H1 (cell line): ENCODE results near the gene RTKN. TPM values are rescaled to one million over a fixed set of nuclear protein-coding genes. Genes with fewer than 3 reads are reported as not detected.

Source experiments
- CTCF ChIA-PET: fragments of 300-600 bp; sonication (Branson Sonifier 250); formaldehyde crosslinking; loops from one replicate; lab custom pipeline; 2021; ENCODE audit not compliant: partially characterized antibody; lab: Charles Lee
- POLR2A ChIA-PET: fragments of 300-600 bp; sonication (Branson Sonifier 250); formaldehyde crosslinking; loops from one replicate; lab custom pipeline; 2021; ENCODE audit warnings: inconsistent platforms; ENCODE audit not compliant: partially characterized antibody; lab: Charles Lee
- DNase-seq, 2 experiments: peaks; one replicate each; pipeline versions ENCODE4 v3.0.0 to v3.0.0-alpha.2; 2010 to 2022; ENCODE audit warnings: low spot score in 2 of 2, low read depth in 1 of 2, mixed read lengths in 1 of 2
- FAIRE-seq: peaks from 2 replicates; lab custom pipeline; 2011; peaks lifted over from hg19 to GRCh38; lab: Jason Lieb, UNC
- H2AFZ ChIP-seq: 2 replicates; pipeline ENCODE4 v1.8.1; 2012; ENCODE audit warnings: low read length, inconsistent platforms
- H2AK5ac ChIP-seq: 2 replicates; pipeline ENCODE4 v1.6.1; 2013; ENCODE audit warnings: low read depth, low read length
- H2BK120ac ChIP-seq: replicated peaks from 2 replicates; pipeline ENCODE3; 2013; ENCODE audit warnings: low read depth, low read length, inconsistent platforms
- H2BK12ac ChIP-seq: 2 replicates; pipeline ENCODE4 v1.6.1; 2013; ENCODE audit warnings: low read depth, low read length
- H2BK15ac ChIP-seq: 2 replicates; pipeline ENCODE4 v1.6.1; 2013; ENCODE audit warnings: low read length
- H2BK20ac ChIP-seq: 2 replicates; pipeline ENCODE4 v1.6.1; 2013; ENCODE audit warnings: low read length
- H2BK5ac ChIP-seq: 2 replicates; pipeline ENCODE4 v1.6.1; 2013; ENCODE audit warnings: low read depth, low read length
- H3K14ac ChIP-seq: 2 replicates; pipeline ENCODE4 v1.6.1; 2013; ENCODE audit warnings: inconsistent platforms; ENCODE audit not compliant: insufficient read length
- H3K18ac ChIP-seq: 2 replicates; pipeline ENCODE4 v1.6.1; 2013; ENCODE audit warnings: low read length; ENCODE audit errors: extremely low read depth
- H3K23ac ChIP-seq: 2 replicates; pipeline ENCODE4 v1.6.1; 2013; ENCODE audit warnings: inconsistent platforms; ENCODE audit not compliant: insufficient read length
- H3K23me2 ChIP-seq: 2 replicates; pipeline ENCODE4 v1.6.1; 2013; ENCODE audit warnings: low read depth, low read length
- H3K27ac ChIP-seq: 2 replicates; pipeline ENCODE4 v1.6.1; 2011; ENCODE audit warnings: low read depth, low read length, inconsistent platforms
- H3K27me3 ChIP-seq, 4 experiments: replicated peaks in 1 of 4; 1 replicate in 1 of 4; 2 replicates in 3 of 4; pipeline versions ENCODE4 v1.6.1 to v1.8.1; 2011 to 2013; ENCODE audit warnings: low read length in 3 of 4, mild to moderate bottlenecking in 3 of 4, inconsistent platforms in 2 of 4, mixed read lengths in 2 of 4, moderate library complexity in 1 of 4; ENCODE audit not compliant: control insufficient read depth in 3 of 4, insufficient read depth in 3 of 4; ENCODE audit errors: extremely low read depth in 1 of 4
- H3K36me3 ChIP-seq, 4 experiments: 2 replicates each; pipeline versions ENCODE4 v1.6.1 to v1.8.1; 2011 to 2013; ENCODE audit warnings: mild to moderate bottlenecking in 4 of 4, low read length in 3 of 4, moderate library complexity in 2 of 4, control low read depth in 1 of 4, inconsistent platforms in 1 of 4; ENCODE audit not compliant: insufficient read depth in 4 of 4, control insufficient read depth in 2 of 4
- H3K4ac ChIP-seq: replicated peaks from 2 replicates; pipeline ENCODE3; 2013; ENCODE audit warnings: low read length, low read depth, mixed read lengths, inconsistent platforms; ENCODE audit not compliant: insufficient read length
- H3K4me1 ChIP-seq, 4 experiments: replicated peaks in 1 of 4; 1 replicate in 1 of 4; 2 replicates in 3 of 4; pipeline versions ENCODE4 v1.6.1 to v1.8.1; 2011 to 2013; ENCODE audit warnings: low read length in 3 of 4, inconsistent platforms in 2 of 4, mixed read lengths in 1 of 4; ENCODE audit not compliant: insufficient read depth in 4 of 4, control insufficient read depth in 3 of 4
- H3K4me2 ChIP-seq, 2 experiments: 2 replicates each; pipeline versions ENCODE4 v1.6.1 to v1.8.1; 2011 to 2013; ENCODE audit warnings: low read depth in 2 of 2, low read length in 2 of 2, control low read depth in 1 of 2, inconsistent platforms in 1 of 2, mild to moderate bottlenecking in 1 of 2; ENCODE audit not compliant: insufficient read depth in 1 of 2
- H3K4me3 ChIP-seq, 4 experiments: fragments of 200-600, 300-600 bp in 1 of 4; sonication (generic), shearing (Covaris generic), sonication (Bioruptor Twin) in 1 of 4; 2 replicates each; pipeline versions ENCODE4 v1.5.1 to v1.8.1; 2011 to 2016; ENCODE audit warnings: low read length in 4 of 4, low read depth in 3 of 4, control low read depth in 2 of 4, inconsistent platforms in 2 of 4, mild to moderate bottlenecking in 2 of 4, mixed read lengths in 1 of 4, moderate library complexity in 1 of 4; ENCODE audit not compliant: insufficient read depth in 2 of 4; ENCODE audit errors: extremely low read depth in 1 of 4
- H3K56ac ChIP-seq: replicated peaks from 2 replicates; pipeline ENCODE3; 2013; ENCODE audit warnings: low read depth, mild to moderate bottlenecking, mixed read lengths, low read length, inconsistent platforms; ENCODE audit not compliant: insufficient read length
- H3K79me1 ChIP-seq: 2 replicates; pipeline ENCODE4 v1.6.1; 2013; ENCODE audit warnings: low read depth, low read length, control low read depth
- H3K79me2 ChIP-seq, 2 experiments: 2 replicates each; pipeline versions ENCODE4 v1.6.1 to v1.8.1; 2012 to 2013; ENCODE audit warnings: low read length in 2 of 2, mild to moderate bottlenecking in 2 of 2, inconsistent platforms in 1 of 2; ENCODE audit not compliant: insufficient read depth in 2 of 2, control insufficient read depth in 1 of 2
- H3K9ac ChIP-seq, 4 experiments: replicated peaks in 1 of 4; 1 replicate in 1 of 4; 2 replicates in 3 of 4; pipeline versions ENCODE4 v1.6.1 to v1.8.1; 2011 to 2013; ENCODE audit warnings: low read depth in 3 of 4, low read length in 3 of 4, control low read depth in 2 of 4, mild to moderate bottlenecking in 2 of 4, moderate library complexity in 2 of 4, inconsistent platforms in 1 of 4; ENCODE audit errors: extremely low read depth in 1 of 4
- H3K9me3 ChIP-seq, 2 experiments: 2 replicates each; pipeline versions ENCODE4 v1.6.1 to v1.8.1; 2012 to 2013; ENCODE audit warnings: mild to moderate bottlenecking in 2 of 2, moderate library complexity in 2 of 2, control low read depth in 1 of 2, inconsistent platforms in 1 of 2, low read depth in 1 of 2, low read length in 1 of 2, mixed read lengths in 1 of 2; ENCODE audit not compliant: insufficient read depth in 2 of 2
- H4K20me1 ChIP-seq, 2 experiments: replicated peaks in 1 of 2; 2 replicates each; pipeline versions ENCODE3 to v1.8.1; 2011 to 2013; ENCODE audit warnings: inconsistent platforms in 2 of 2, low read length in 2 of 2, mild to moderate bottlenecking in 1 of 2; ENCODE audit not compliant: insufficient read depth in 2 of 2, control insufficient read depth in 1 of 2
- H4K5ac ChIP-seq: 2 replicates; pipeline ENCODE4 v1.6.1; 2013; ENCODE audit warnings: low read length, low read depth, mixed read lengths, inconsistent platforms; ENCODE audit not compliant: insufficient read length
- H4K8ac ChIP-seq: 2 replicates; pipeline ENCODE4 v1.8.0; 2013; ENCODE audit warnings: mild to moderate bottlenecking, moderate library complexity, low read length, inconsistent platforms; ENCODE audit not compliant: insufficient read depth; ENCODE audit errors: extremely low read depth
- H4K91ac ChIP-seq: replicated peaks from 2 replicates; pipeline ENCODE3; 2013; ENCODE audit warnings: low read length, mixed read lengths, inconsistent platforms; ENCODE audit not compliant: insufficient read length
- ASH2L ChIP-seq: fragments of 200-600, 300-600 bp; sonication (generic); IDR thresholded peaks from one replicate; pipeline ENCODE4 v1.7.1; 2017; ENCODE audit warnings: low read length
- ATF2 ChIP-seq: IDR thresholded peaks from 2 replicates; pipeline ENCODE4 v1.6.1; 2012; ENCODE audit warnings: low read length, inconsistent platforms
- CBX8 ChIP-seq: fragments of 300-800, 300-1000 bp; sonication (generic); IDR thresholded peaks from 2 replicates; pipeline ENCODE4 v1.7.1; 2016; ENCODE audit warnings: low read depth, low read length, borderline replicate concordance
- FOSL1 ChIP-seq: IDR thresholded peaks from 2 replicates; pipeline ENCODE4 v1.6.1; 2011; ENCODE audit warnings: mild to moderate bottlenecking, low read depth, low read length, moderate library complexity; ENCODE audit not compliant: insufficient read depth
- HDAC2 ChIP-seq, 2 experiments: fragments of 300-600 bp in 1 of 2; sonication (generic) in 1 of 2; IDR thresholded peaks; 2 replicates each; pipeline ENCODE4 v1.6.1; 2011 to 2012; ENCODE audit warnings: low read depth in 2 of 2, low read length in 2 of 2, mild to moderate bottlenecking in 2 of 2, moderate library complexity in 2 of 2, borderline replicate concordance in 1 of 2, inconsistent platforms in 1 of 2
- RNF2 ChIP-seq: fragments of 200-900, 300-1000 bp; sonication (generic); IDR thresholded peaks from 2 replicates; pipeline ENCODE4 v1.7.1; 2016; ENCODE audit warnings: borderline replicate concordance, low read depth, mild to moderate bottlenecking, antibody characterized with exemption, low read length; ENCODE audit not compliant: poor library complexity, severe bottlenecking; ENCODE audit errors: missing control alignments
- SIX5 ChIP-seq: IDR thresholded peaks from 2 replicates; pipeline ENCODE4 v1.6.1; 2011; ENCODE audit warnings: mild to moderate bottlenecking, low read depth, low read length
- SP1 ChIP-seq: IDR thresholded peaks from 2 replicates; pipeline ENCODE4 v1.6.1; 2011; ENCODE audit warnings: low read depth, low read length
- TCF12 ChIP-seq: IDR thresholded peaks from 2 replicates; pipeline ENCODE4 v1.6.1; 2011; ENCODE audit warnings: low read depth, mild to moderate bottlenecking, low read length
- TEAD4 ChIP-seq: IDR thresholded peaks from 2 replicates; pipeline ENCODE4 v1.6.1; 2012; ENCODE audit warnings: low read depth, low read length, inconsistent platforms, mixed read lengths
- WGBS, 2 experiments: shearing (Covaris generic) in 1 of 2; methylation state at CpG; one replicate each; pipeline versions ENCODE4 v1.1.6 to v1.1.7; 2013 to 2015; ENCODE audit warnings: low lambda C conversion rate in 2 of 2, mixed read lengths in 2 of 2, inconsistent platforms in 1 of 2, low coverage in 1 of 2, missing lambda C conversion rate in 1 of 2; ENCODE audit not compliant: insufficient replicate concordance in 2 of 2, insufficient coverage in 1 of 2, insufficient read length in 1 of 2; ENCODE audit errors: extremely low coverage in 1 of 2, missing lambda C conversion rate in 1 of 2; 5-methylcytosine and 5-hydroxymethylcytosine counted together
- polyA plus RNA-seq, 7 experiments: library from polyadenylated mRNA; depleted of rRNA in 3 of 7; stranded (reverse) in 5 of 7; unstranded in 2 of 7; fragments of >200 nt in 5 of 7; fragments of 200-250 nt in 2 of 7; gene quantifications; 1 replicate in 5 of 7; 2 replicates in 1 of 7; 4 replicates in 1 of 7; pipeline versions ENCODE4 v1.2.1 to v1.2.3, GENCODE V29; 2011 to 2013; ENCODE audit warnings: missing spikeins in 2 of 7, mixed read lengths in 2 of 7
- total RNA-seq: library from RNA; stranded (reverse); fragmentation: NEBNext Ultra II Directional; extraction: Animal tissue kit (Norgen Biotek cat#: 25700); gene quantifications from 2 replicates; pipeline ENCODE4 v1.2.1, GENCODE V29; 2021

The RTKN gene
- total and polyA plus RNA-seq, 2 of the 8 experiments (the other 6 are each of a cell fraction or from before 2014, with no cell fraction given): 40.2 to 54.1 TPM

- Histone ChIP-seq H3K23me2 (no peaks in the 10 kb centered on the region), H3K27me3 (peaks cover 0 to 4% (median under 1%) of the 10 kb centered on the region in 4 experiments; a peak in 2 of 7 replicates), H2AK5ac (no peak overlapping the region), H3K14ac (no peak overlapping the region), H2BK15ac (no peak overlapping the region), H3K36me3 (no peaks in the 10 kb centered on the region), H2BK12ac (no peak overlapping the region), H4K20me1 (no peaks in the 10 kb centered on the region), H3K18ac (no peak overlapping the region), H3K27ac (no peak overlapping the region), H3K56ac (no peak overlapping the region), H3K4ac (no peak overlapping the region), H2BK120ac (no peak overlapping the region), H2AFZ (no peak overlapping the region), H4K91ac (no peak overlapping the region), H3K4me3 (no peak overlapping the region), H3K79me1 (no peaks in the 10 kb centered on the region), H3K4me1 (peaks cover 0 to 13% (median 0%) of the 10 kb centered on the region in 4 experiments; a peak in 3 of 7 replicates), H3K79me2 (no peaks in the 10 kb centered on the region), H3K23ac (no peak overlapping the region), H4K8ac (no peak overlapping the region), H3K9ac (no peak overlapping the region), H4K5ac (no peak overlapping the region), H3K9me3 (no peaks in the 10 kb centered on the region), H3K4me2 (no peak overlapping the region), H2BK20ac (peak overlapping the region; percentile 52; the same call in 1 of the 2 replicates), H2BK5ac (no peak overlapping the region)
- DNase-seq (no peak), FAIRE-seq (no peak)
- CTCF ChIA-PET: interaction anchor here (1.6 to 4.0 kb wide), 2 partner anchors 12 to 78 kb away, joined by 5 to 19 read pairs; no protein-coding TSS in a partner anchor
- WGBS, 2 experiments: 88% methylated on average over 8 of the region's 8 CpGs; no CpG with 5 or more reads in 1 of the 2 experiments
- POLR2A ChIA-PET: interaction anchor here (0.9 to 1.3 kb wide), 3 partner anchors 8 to 11 kb away, joined by 3 to 5 read pairs (median 4); partner anchors contain the start of genes C2orf81 and WDR54
- TF ChIP-seq ATF2 (no peak), SIX5 (no peak), CBX8 (no peak), TCF12 (no peak), SP1 (no peak), RNF2 (no peak), ASH2L (no peak), HDAC2 (IDR thresholded peaks at IDR 0.05; ENCODE audit: borderline replicate concordance in 1 of 2, low read depth in 2 of 2, low read length in 2 of 2) (no peak), FOSL1 (no peak), TEAD4 (no peak)
Measured at GRCh38 chr2:74413001-74413698, 28.6 kb downstream of the RTKN start.
